ENCODE data around the gene GHITM.
A peak's percentile ranks its signal among the peaks of the same experiment; 100 is the strongest.
"Not testable (repeated sequence)": the region's sequence is repeated elsewhere in the genome, so short reads cannot be mapped to it uniquely, and the experiment has no call there.

Gene GHITM

GRCh38 chr10:84139126-84140035 is at the start of gene GHITM:
GHITM (plus strand) TSS chr10:84139509; CDS start chr10:84141501, 1,992 bp downstream.
- peak; percentile 99 for DNase-seq (ENCODE audit: low read depth)

GRCh38 chr10:84095811-84096497 is 43.4 kb upstream of the GHITM start:
- DNase-seq (ENCODE audit: low read depth), result no peak

- DNase-seq (ENCODE audit: low read depth), result no peak
Measured at GRCh38 chr10:84097787-84098353, 41.4 kb upstream of the GHITM start.

- DNase-seq (ENCODE audit: low read depth), result no peak
Measured at GRCh38 chr10:84098667-84099066, 40.6 kb upstream of the GHITM start.

- DNase-seq (ENCODE audit: low read depth), result no peak
Measured at GRCh38 chr10:84101042-84101441, 38.3 kb upstream of the GHITM start.

- no peak for DNase-seq (ENCODE audit: low read depth)
Measured at GRCh38 chr10:84108797-84109196, 30.5 kb upstream of the GHITM start.

- DNase-seq (ENCODE audit: low read depth), result not testable (repeated sequence)
Measured at GRCh38 chr10:84109772-84110171, 29.5 kb upstream of the GHITM start.

GRCh38 chr10:84113468-84113867 is 25.8 kb upstream of the GHITM start:
- not testable (repeated sequence) for DNase-seq (ENCODE audit: low read depth)

- DNase-seq (ENCODE audit: low read depth), result no peak
Measured at GRCh38 chr10:84114088-84114667, 25.1 kb upstream of the GHITM start.

GRCh38 chr10:84117204-84117603 is 22.1 kb upstream of the GHITM start:
- DNase-seq (ENCODE audit: low read depth), result not testable (repeated sequence)

- DNase-seq (ENCODE audit: low read depth), result no peak
Measured at GRCh38 chr10:84117686-84118394, 21.5 kb upstream of the GHITM start.

GRCh38 chr10:84118395-84119006 is 20.8 kb upstream of the GHITM start:
- no peak for DNase-seq (ENCODE audit: low read depth)

GRCh38 chr10:84123362-84123761 is 15.9 kb upstream of the GHITM start:
- DNase-seq (ENCODE audit: low read depth), result no peak

- not testable (repeated sequence) for DNase-seq (ENCODE audit: low read depth)
Measured at GRCh38 chr10:84125910-84126784, 13.2 kb upstream of the GHITM start.

- no peak for DNase-seq (ENCODE audit: low read depth)
Measured at GRCh38 chr10:84126785-84127167, 12.5 kb upstream of the GHITM start.

GRCh38 chr10:84135836-84136235 is 3.5 kb upstream of the GHITM start:
- no peak for DNase-seq (ENCODE audit: low read depth)

GRCh38 chr10:84137811-84138210 is 1.5 kb upstream of the GHITM start:
- DNase-seq (ENCODE audit: low read depth), result no peak

- peak; percentile 49 for DNase-seq (ENCODE audit: low read depth)
Measured at GRCh38 chr10:84138478-84139125, 707 bp upstream of the GHITM start.

GRCh38 chr10:84140036-84140379 is 699 bp downstream of the GHITM start:
- DNase-seq (ENCODE audit: low read depth), result peak; percentile 1

GRCh38 chr10:84147347-84147746 is 8.0 kb downstream of the GHITM start:
- no peak for DNase-seq (ENCODE audit: low read depth)
